ENCODE results near the gene CEP126. TPM values are rescaled to one million over a fixed set of nuclear protein-coding genes. Genes with fewer than 3 reads are reported as not detected.

CEP126 gene
- total and polyA plus RNA-seq, 2 of the 13 experiments (the other 11 are each of a cell fraction or from before 2014, with no cell fraction given), result 1.4 to 1.7 TPM

GRCh38 chr11:101914738-101915426, at the start of gene CEP126 (continued):
- no peak; the same call in 1 of the 2 replicates for TF ChIP-seq PPARG (CRISPR knock-in tag; conservative IDR thresholded peaks at IDR 0.05)
- TF ChIP-seq ZC3H13 (CRISPR knock-in tag; IDR thresholded peaks at IDR 0.05), result no peak
- 0 out of 2 replicates have a peak, but pooled peaks have one; percentile 22 for TF ChIP-seq MIXL1 (CRISPR knock-in tag; IDR thresholded peaks at IDR 0.05)
- TF ChIP-seq CAMTA2 (CRISPR knock-in tag; IDR thresholded peaks at IDR 0.05; ENCODE audit: borderline replicate concordance), result no peak
- no peak for TF ChIP-seq AGO2 (optimal IDR thresholded peaks at IDR 0.05; ENCODE audit: low read depth, low read length)
- TF ChIP-seq ZNF770 (CRISPR knock-in tag; IDR thresholded peaks at IDR 0.05), result peak; percentile 56; the same call in 1 of the 2 replicates
- peak; percentile 63; the same call in 1 of the 2 replicates for TF ChIP-seq WIZ (CRISPR knock-in tag; IDR thresholded peaks at IDR 0.05)
- TF ChIP-seq NCOA2 (CRISPR knock-in tag; IDR thresholded peaks at IDR 0.05), result peak; percentile 58
- TF ChIP-seq KLF16 (CRISPR knock-in tag; IDR thresholded peaks at IDR 0.05), result peak in 1 of 2 experiments; percentile 46; a peak in 1 of 4 replicates
- no peak for TF ChIP-seq ZNF234 (CRISPR knock-in tag; conservative IDR thresholded peaks at IDR 0.05)
- no peak for TF ChIP-seq IKZF4 (CRISPR knock-in tag; IDR thresholded peaks at IDR 0.05; ENCODE audit: borderline replicate concordance, low read depth, not compliant biosample characterization)
- no peak; the same call in 1 of the 2 replicates for TF ChIP-seq TFAP4 (IDR thresholded peaks at IDR 0.05; ENCODE audit: borderline replicate concordance, low read depth)
- TF ChIP-seq ZNF275 (CRISPR knock-in tag; IDR thresholded peaks at IDR 0.05; ENCODE audit: borderline replicate concordance), result peak; percentile 89; the same call in 1 of the 2 replicates
- peak; percentile 58; the same call in 1 of the 2 replicates for TF ChIP-seq ZNF574 (CRISPR knock-in tag; IDR thresholded peaks at IDR 0.05)
- TF ChIP-seq RERE (CRISPR knock-in tag; IDR thresholded peaks at IDR 0.05; ENCODE audit: low read depth), result 0 out of 2 replicates have a peak, but pooled peaks have one; percentile 25

Measured in HepG2 (cell line).